ENCODE measurements around the gene RGS3.

DNA sequence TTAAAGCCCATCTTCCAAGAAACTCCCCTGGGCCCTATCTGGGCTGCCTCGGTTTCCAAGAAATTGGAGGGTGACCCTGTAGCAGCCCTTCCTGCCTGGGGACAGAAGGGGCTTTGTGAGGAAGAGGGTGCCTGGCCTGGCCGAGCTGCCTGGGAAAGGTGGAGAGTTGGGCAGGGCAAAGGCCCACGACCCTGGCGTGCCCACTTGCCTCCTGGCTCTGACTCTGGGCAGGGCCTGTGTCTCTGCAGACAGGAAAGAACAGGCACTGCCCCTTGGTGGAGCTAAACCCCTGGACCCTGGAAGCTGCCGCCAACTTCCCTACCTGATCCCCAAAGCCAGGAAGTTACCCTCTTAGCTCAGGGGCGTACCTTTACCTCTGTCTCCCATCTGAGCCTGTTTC, 149.3 kb downstream of the RGS3 start:
- no peak for TF ChIP-seq SIN3A (IDR thresholded peaks at IDR 0.05; ENCODE audit: borderline replicate concordance, low read depth, low read length)
- TF ChIP-seq, protein P1, sequence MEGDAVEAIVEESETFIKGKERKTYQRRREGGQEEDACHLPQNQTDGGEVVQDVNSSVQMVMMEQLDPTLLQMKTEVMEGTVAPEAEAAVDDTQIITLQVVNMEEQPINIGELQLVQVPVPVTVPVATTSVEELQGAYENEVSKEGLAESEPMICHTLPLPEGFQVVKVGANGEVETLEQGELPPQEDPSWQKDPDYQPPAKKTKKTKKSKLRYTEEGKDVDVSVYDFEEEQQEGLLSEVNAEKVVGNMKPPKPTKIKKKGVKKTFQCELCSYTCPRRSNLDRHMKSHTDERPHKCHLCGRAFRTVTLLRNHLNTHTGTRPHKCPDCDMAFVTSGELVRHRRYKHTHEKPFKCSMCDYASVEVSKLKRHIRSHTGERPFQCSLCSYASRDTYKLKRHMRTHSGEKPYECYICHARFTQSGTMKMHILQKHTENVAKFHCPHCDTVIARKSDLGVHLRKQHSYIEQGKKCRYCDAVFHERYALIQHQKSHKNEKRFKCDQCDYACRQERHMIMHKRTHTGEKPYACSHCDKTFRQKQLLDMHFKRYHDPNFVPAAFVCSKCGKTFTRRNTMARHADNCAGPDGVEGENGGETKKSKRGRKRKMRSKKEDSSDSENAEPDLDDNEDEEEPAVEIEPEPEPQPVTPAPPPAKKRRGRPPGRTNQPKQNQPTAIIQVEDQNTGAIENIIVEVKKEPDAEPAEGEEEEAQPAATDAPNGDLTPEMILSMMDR (CRISPR knock-in tag; IDR thresholded peaks at IDR 0.05): no peak
- TF ChIP-seq RFX5 (IDR thresholded peaks at IDR 0.05; ENCODE audit: low read depth, low read length): no peak
- no peak for TF ChIP-seq MTA3 (CRISPR knock-in tag; IDR thresholded peaks at IDR 0.05)
- no peak for TF ChIP-seq EZH2 (conservative IDR thresholded peaks at IDR 0.05; ENCODE audit: low read depth, low read length)
